ENCODE measurements around the gene ANGPTL1. TPM values are rescaled to one million over a fixed set of nuclear protein-coding genes. Genes with fewer than 3 reads are reported as not detected.

ANGPTL1 gene
- total and polyA plus RNA-seq, 2 experiments from 2014 or later, result 0.58 TPM; not detected in 1

- ATAC-seq (no peak), DNase-seq (ENCODE audit: low spot score) (no peak)
- H4K20me1 ChIP-seq (replicated peaks; ENCODE audit: insufficient read depth), result no peaks in the 10 kb centered on the region
- H3K27me3 ChIP-seq (ENCODE audit: insufficient read depth), result no peaks in the 10 kb centered on the region
- no peaks in the 10 kb centered on the region for H3K4me1 Mint-ChIP-seq
- no peak overlapping the region for H3K4me2 ChIP-seq
- H3K27ac Mint-ChIP-seq, result no peak overlapping the region
- peaks cover 12% of the 10 kb centered on the region; the same call in 2 of the 3 replicates for H3K9me3 Mint-ChIP-seq
- no peaks in the 10 kb centered on the region for H3F3A ChIP-seq (replicated peaks; ENCODE audit: low read depth)
- no peaks in the 10 kb centered on the region for H3K9me2 ChIP-seq (ENCODE audit: insufficient read depth)
- H3K27me3 Mint-ChIP-seq (ENCODE audit: insufficient read depth, low read depth, poor library complexity), result peaks cover 2% of the 10 kb centered on the region
- H3K36me3 Mint-ChIP-seq (ENCODE audit: low read depth), result peaks cover 31% of the 10 kb centered on the region
- H3K4me1 ChIP-seq (ENCODE audit: insufficient read depth), result no peaks in the 10 kb centered on the region
- no peak overlapping the region for H3K4me3 Mint-ChIP-seq
- H3K27ac ChIP-seq (ENCODE audit: low read depth), result no peak overlapping the region
- H2AFZ ChIP-seq, result no peak overlapping the region
- H3K79me2 ChIP-seq (replicated peaks; ENCODE audit: insufficient read depth), result no peaks in the 10 kb centered on the region
- TF ChIP-seq ZNF331 (CRISPR knock-in tag; IDR thresholded peaks at IDR 0.05; ENCODE audit: low read depth) (no peak), STAT1 (IDR thresholded peaks at IDR 0.05; ENCODE audit: unreplicated experiment) (no peak), POLR2AphosphoS5 (IDR thresholded peaks at IDR 0.05; ENCODE audit: low read depth) (no peak), EZH2phosphoT487 (IDR thresholded peaks at IDR 0.05; ENCODE audit: unreplicated experiment) (no peak), ETS1 (IDR thresholded peaks at IDR 0.05) (no peak), ZNF462 (CRISPR knock-in tag; IDR thresholded peaks at IDR 0.05) (no peak), CTCF (conservative IDR thresholded peaks at IDR 0.05; ENCODE audit: low read depth in 2 of 2) (no peak), ZNF114 (CRISPR knock-in tag; IDR thresholded peaks at IDR 0.05) (no peak), JUNB (IDR thresholded peaks at IDR 0.05; ENCODE audit: unreplicated experiment) (no peak), NANOG (IDR thresholded peaks at IDR 0.05; ENCODE audit: borderline replicate concordance) (no peak), REST (IDR thresholded peaks at IDR 0.05; ENCODE audit: unreplicated experiment) (no peak)
- H3K4me3 ChIP-seq, result no peak overlapping the region
- no peaks in the 10 kb centered on the region for H3K36me3 ChIP-seq (ENCODE audit: insufficient read depth)
Observed at GRCh38 chr1:178825167-178825566, 45.7 kb downstream of the ANGPTL1 start.

Data from GM23338 (cell line).